OCI-LY3 (cell line): Measurements from ENCODE around the gene QSOX2.

ENCODE experiments used
- H2AFZ ChIP-seq: fragments of 200-600, 300-600 bp; shearing (Covaris generic); 2 replicates; pipeline ENCODE4 v1.6.0; 2014; ENCODE audit warnings: antibody characterized with exemption, low read depth, low read length
- H3K27ac ChIP-seq: fragments of 200-600, 300-600 bp; sonication (generic); 2 replicates; pipeline ENCODE4 v1.5.1; 2014; ENCODE audit warnings: mild to moderate bottlenecking, low read length, moderate library complexity, mixed read lengths
- H3K27me3 ChIP-seq: fragments of 200-600, 300-600 bp; sonication (generic); 2 replicates; pipeline ENCODE4 v1.6.1; 2014; ENCODE audit warnings: low read depth, low read length, mixed read lengths
- H3K36me3 ChIP-seq: fragments of 200-600, 300-600 bp; sonication (generic); replicated peaks from 2 replicates; pipeline ENCODE3; 2014; ENCODE audit warnings: low read depth, low read length, mixed read lengths
- H3K4me1 ChIP-seq: fragments of 300-600, 200-600 bp; sonication (generic); 2 replicates; pipeline ENCODE4 v1.6.1; 2014; ENCODE audit warnings: low read length, mixed read lengths
- H3K4me2 ChIP-seq: fragments of 200-600, 300-600 bp; sonication (generic); 2 replicates; pipeline ENCODE4 v1.6.1; 2014; ENCODE audit warnings: low read length, mixed read lengths
- H3K4me3 ChIP-seq: fragments of 300-600, 200-600 bp; sonication (generic); 2 replicates; pipeline ENCODE4 v1.5.1; 2014; ENCODE audit warnings: antibody characterized with exemption, mild to moderate bottlenecking, low read length, moderate library complexity
- H3K79me2 ChIP-seq: fragments of 300-600, 200-600 bp; shearing (Covaris generic); 2 replicates; pipeline ENCODE4 v1.6.1; 2014; ENCODE audit warnings: mild to moderate bottlenecking, low read length, mixed read lengths
- H3K9ac ChIP-seq: fragments of 300-600, 200-600 bp; shearing (Covaris generic); 2 replicates; pipeline ENCODE4 v1.6.0; 2014; ENCODE audit warnings: mild to moderate bottlenecking, low read length, moderate library complexity
- H3K9me3 ChIP-seq: fragments of 200-600, 300-600 bp; shearing (Covaris generic); 2 replicates; pipeline ENCODE4 v1.6.1; 2014; ENCODE audit warnings: low read length, mixed read lengths; ENCODE audit not compliant: insufficient read depth
- H4K20me1 ChIP-seq: fragments of 200-600, 300-600 bp; sonication (generic); 2 replicates; pipeline ENCODE4 v1.6.1; 2016; ENCODE audit warnings: low read length, mixed read lengths; ENCODE audit not compliant: insufficient read depth
- CTCF ChIP-seq: fragments of 200-600, 300-600 bp; sonication (generic); IDR thresholded peaks from 2 replicates; pipeline ENCODE4 v1.5.1; 2014; ENCODE audit warnings: antibody characterized with exemption, low read length, low read depth
- EZH2phosphoT487 ChIP-seq: fragments of 200-600 bp; shearing (Covaris generic); IDR thresholded peaks from 2 replicates; pipeline ENCODE4 v1.6.1; 2018; ENCODE audit warnings: antibody characterized with exemption, mixed run types, low read depth

Gene QSOX2

DNA sequence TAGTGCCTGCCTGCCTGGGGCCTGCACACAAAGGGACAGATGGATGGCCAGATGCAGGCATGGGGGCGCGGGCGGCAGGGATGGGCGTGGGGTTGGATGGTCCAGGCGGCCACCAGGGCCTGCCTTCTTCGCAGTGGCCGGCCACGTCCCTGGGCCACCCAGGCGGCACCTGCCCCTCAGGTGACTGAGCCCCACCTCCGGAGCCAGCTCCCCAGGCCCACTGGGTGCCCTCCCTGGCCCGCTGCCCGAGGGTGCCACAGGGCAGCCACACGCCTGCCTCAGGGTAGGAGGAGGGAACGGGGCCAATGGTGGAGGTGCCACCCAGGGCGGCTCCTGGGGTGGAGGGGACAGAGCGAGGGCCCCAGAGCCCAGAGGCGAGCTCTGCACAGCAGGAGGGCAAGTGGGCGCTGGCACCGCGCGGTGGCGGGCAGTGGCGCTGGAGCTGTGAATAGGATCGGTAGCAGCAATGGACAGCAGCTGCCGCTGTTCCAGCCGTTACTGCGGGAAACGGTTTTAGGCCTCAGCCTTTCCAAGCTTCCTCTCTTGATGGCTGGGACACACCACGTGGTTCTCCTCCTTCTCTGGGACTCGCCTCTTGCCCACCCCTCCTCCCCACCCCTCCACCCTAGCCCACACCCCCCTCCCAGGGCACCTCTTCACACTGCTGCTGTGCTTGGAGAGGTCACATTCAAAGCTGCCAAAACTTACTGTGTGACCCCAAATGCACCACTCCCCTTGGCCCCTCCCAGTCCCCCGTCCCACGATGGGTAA, 59.8 kb downstream of the QSOX2 start:
- H3K4me2 ChIP-seq = no peak overlapping the region
- no peak overlapping the region for H3K27ac ChIP-seq
- H3K36me3 ChIP-seq = no peaks in the 10 kb centered on the region
- no peaks in the 10 kb centered on the region for H3K4me1 ChIP-seq
- H3K9me3 ChIP-seq = no peaks in the 10 kb centered on the region
- H3K27me3 ChIP-seq = no peaks in the 10 kb centered on the region
- no peak overlapping the region for H3K9ac ChIP-seq
- H4K20me1 ChIP-seq = no peaks in the 10 kb centered on the region
- no peak overlapping the region for H3K4me3 ChIP-seq
- no peak overlapping the region for H2AFZ ChIP-seq
- TF ChIP-seq CTCF (no peak), EZH2phosphoT487 (no peak)
- H3K79me2 ChIP-seq = no peaks in the 10 kb centered on the region

DNA sequence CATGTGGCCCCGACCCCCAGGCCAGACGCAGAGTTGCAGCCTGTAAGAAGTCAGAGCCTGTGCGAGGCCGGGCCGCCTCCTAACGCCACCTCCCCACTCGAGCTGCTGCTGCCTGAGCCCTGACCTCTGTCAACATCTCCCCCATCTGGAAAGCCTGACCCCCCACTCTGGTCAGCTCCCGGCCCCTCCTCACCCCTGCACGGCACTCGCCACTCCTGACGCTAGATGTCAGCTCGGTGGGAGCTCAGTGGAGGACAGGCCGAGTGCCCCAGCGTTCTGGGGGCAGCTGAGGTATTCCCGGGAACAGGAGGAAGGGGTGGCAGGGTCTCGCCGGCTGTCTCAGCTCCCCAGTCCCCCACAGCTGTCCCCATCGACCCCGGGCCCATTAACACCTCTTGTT, 60.5 kb downstream of the QSOX2 start:
- H3K79me2 ChIP-seq = no peaks in the 10 kb centered on the region
- no peaks in the 10 kb centered on the region for H3K36me3 ChIP-seq
- no peak overlapping the region for H3K4me2 ChIP-seq
- no peak overlapping the region for H3K9ac ChIP-seq
- H3K4me1 ChIP-seq = no peaks in the 10 kb centered on the region
- no peak overlapping the region for H2AFZ ChIP-seq
- H3K27ac ChIP-seq = no peak overlapping the region
- no peaks in the 10 kb centered on the region for H3K9me3 ChIP-seq
- H3K4me3 ChIP-seq = no peak overlapping the region
- no peaks in the 10 kb centered on the region for H4K20me1 ChIP-seq
- TF ChIP-seq CTCF (no peak), EZH2phosphoT487 (no peak)
- no peaks in the 10 kb centered on the region for H3K27me3 ChIP-seq

DNA sequence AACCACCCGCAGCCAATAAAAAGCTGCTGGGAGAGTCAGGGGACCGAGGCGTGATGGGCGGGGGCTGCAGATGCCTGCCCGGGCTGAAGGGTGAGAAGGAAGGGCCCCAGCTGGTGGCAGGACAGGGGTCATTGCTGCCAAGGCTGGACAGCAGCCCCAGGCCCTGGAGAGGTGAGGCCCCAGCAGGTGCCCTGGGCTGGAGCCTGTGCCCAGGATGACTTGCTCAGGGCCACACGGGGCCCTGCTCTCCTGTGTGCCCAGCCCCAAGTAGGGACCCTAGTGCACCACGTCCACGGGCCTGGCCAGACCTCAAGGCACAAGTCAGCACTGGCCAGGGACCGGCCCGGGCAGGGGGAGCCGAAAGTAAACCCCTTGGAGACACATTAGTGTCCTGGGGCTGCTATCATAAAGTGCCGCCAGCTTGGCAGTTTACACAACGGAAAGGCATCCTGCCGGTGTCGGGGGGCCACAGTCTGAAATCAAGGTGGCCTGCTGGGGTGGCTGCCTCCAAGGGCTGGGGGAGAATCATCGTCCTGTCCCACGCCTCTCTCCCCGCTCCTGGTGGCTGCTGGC, 62.7 kb downstream of the QSOX2 start:
- Histone ChIP-seq H4K20me1 (no peaks in the 10 kb centered on the region), H3K27ac (no peak overlapping the region), H3K4me2 (no peak overlapping the region), H3K4me1 (no peaks in the 10 kb centered on the region), H3K9me3 (no peaks in the 10 kb centered on the region), H3K4me3 (no peak overlapping the region), H3K27me3 (no peaks in the 10 kb centered on the region), H3K9ac (no peak overlapping the region), H2AFZ (no peak overlapping the region), H3K36me3 (no peaks in the 10 kb centered on the region), H3K79me2 (no peaks in the 10 kb centered on the region)
- TF ChIP-seq CTCF (no peak), EZH2phosphoT487 (no peak)

DNA sequence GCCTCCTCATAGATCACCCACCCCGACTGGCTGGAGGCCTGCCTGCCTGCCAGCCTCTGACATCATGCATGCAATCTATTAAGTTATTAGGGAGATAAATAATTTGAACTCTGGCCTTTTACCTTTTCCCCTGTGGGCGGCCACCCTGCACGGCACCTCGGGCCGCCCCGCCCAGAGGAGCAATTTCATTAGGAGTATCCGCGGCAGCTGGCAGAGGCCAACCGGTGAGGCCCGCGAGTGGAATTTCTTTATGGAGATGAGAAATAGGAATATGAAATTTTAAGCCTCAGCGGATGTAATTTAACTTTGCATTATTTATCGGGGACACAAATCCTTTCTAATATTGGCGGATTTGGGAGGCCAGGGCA, 63.2 kb downstream of the QSOX2 start:
- Histone ChIP-seq H2AFZ (no peak overlapping the region), H3K79me2 (no peaks in the 10 kb centered on the region), H3K9me3 (no peaks in the 10 kb centered on the region), H3K36me3 (no peaks in the 10 kb centered on the region), H3K27ac (no peak overlapping the region), H3K4me1 (no peaks in the 10 kb centered on the region), H3K27me3 (no peaks in the 10 kb centered on the region), H3K4me2 (no peak overlapping the region), H4K20me1 (no peaks in the 10 kb centered on the region), H3K9ac (no peak overlapping the region), H3K4me3 (no peak overlapping the region)
- TF ChIP-seq CTCF (no peak), EZH2phosphoT487 (no peak)
